Body of pancreas (tissue), 4 donors: ENCODE measurements around the gene ARHGAP4. TPM values are rescaled to one million over a fixed set of nuclear protein-coding genes. Genes with fewer than 3 reads are reported as not detected.
A peak's percentile ranks its signal among the peaks of the same experiment; 100 is the strongest.

Experiments used
- ATAC-seq: fragments of 150-250 bp; one replicate; pipeline ENCODE4 v1.9.1; 2016
- DNase-seq, 4 donors: peaks; one replicate each; pipeline ENCODE4 v3.0.0-alpha.2; 2019
- H3K27ac ChIP-seq, 4 donors: fragments of 200-600 bp; sonication (generic); 1 replicate in 3 of 4; 2 replicates in 1 of 4; pipeline versions ENCODE4 v1.5.1 to v1.6.1; 2016 to 2019; ENCODE audit warnings: mild to moderate bottlenecking in 1 of 4, mixed read lengths in 1 of 4, moderate library complexity in 1 of 4
- H3K27me3 ChIP-seq, 2 donors: fragments of 200-600 bp; sonication (generic); one replicate each; pipeline ENCODE4 v1.6.0; 2016; ENCODE audit warnings: mild to moderate bottlenecking in 1 of 2
- H3K36me3 ChIP-seq, 2 donors: fragments of 200-600 bp; sonication (generic); replicated peaks in 1 of 2; 2 replicates each; pipeline ENCODE4 v1.5.1; 2016; ENCODE audit warnings: low read depth in 2 of 2; ENCODE audit not compliant: insufficient read depth in 1 of 2
- H3K4me1 ChIP-seq: fragments of 200-600 bp; sonication (generic); one replicate; pipeline ENCODE4 v1.6.0; 2016
- H3K4me3 ChIP-seq, 2 donors: fragments of 200-600 bp; sonication (generic); 1 replicate in 1 of 2; 2 replicates in 1 of 2; pipeline ENCODE4 v1.5.1; 2016 to 2019
- H3K9me3 ChIP-seq, 3 donors: fragments of 200-600 bp; sonication (generic); 1 replicate in 2 of 3; 2 replicates in 1 of 3; pipeline ENCODE4 v1.5.1; 2016
- POLR2A ChIP-seq, 3 donors: fragments of 450-650 bp; IDR thresholded peaks; one replicate each; pipeline ENCODE4 v1.6.1; 2016; ENCODE audit warnings: antibody characterized with exemption in 3 of 3, mild to moderate bottlenecking in 2 of 3
- WGBS, 2 donors: methylation state at CpG; one replicate each; pipeline ENCODE4 v1.1.5; 2017; 5-methylcytosine and 5-hydroxymethylcytosine counted together
- intact Hi-C: fragments of 100-400 bp; cut with DNase I; formaldehyde crosslinking; loops from one replicate; pipeline ENCODE4 v1.15.1; 2023
- total RNA-seq, 2 donors: library from RNA; depleted of rRNA; stranded (reverse); fragments of >200 nt; gene quantifications; one replicate each; pipeline ENCODE4 v1.1.0, GENCODE V29; 2016
- TF ChIP-seq, protein P1 (sequence below), 7 experiments: fragments of 450-650 bp in 4 of 7; fragments of 200-600 bp in 3 of 7; sonication (generic) in 3 of 7; IDR thresholded peaks; one replicate each; pipeline ENCODE4 v1.5.1; 2016 to 2019; ENCODE audit warnings: antibody characterized with exemption in 7 of 7

Gene ARHGAP4
- total RNA-seq, 2 donors from 2014 or later, result 8.6 to 16.6 TPM

DNA sequence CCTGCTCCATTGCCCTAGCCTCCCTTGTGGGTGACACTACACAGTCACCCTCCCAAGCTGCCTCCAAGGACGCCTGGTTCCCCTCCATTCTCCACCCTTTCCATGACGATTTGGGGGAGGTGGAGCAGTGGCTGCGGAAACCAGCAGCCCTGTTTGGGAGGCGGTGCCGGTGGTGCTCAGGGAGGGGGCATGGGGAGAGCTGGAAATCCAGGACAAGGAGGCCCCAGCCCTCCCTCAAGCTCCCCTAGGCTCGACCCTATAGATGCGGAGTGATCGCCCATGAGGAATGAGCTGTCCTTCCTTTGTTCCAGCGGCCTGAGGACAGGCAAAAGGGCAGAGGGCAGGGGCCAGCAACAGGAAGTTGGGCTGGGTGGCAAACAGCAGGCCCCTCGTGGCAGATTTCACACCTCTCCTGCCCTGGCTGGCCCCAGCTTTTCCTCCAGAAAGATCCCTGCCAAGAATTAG, 22.0 kb upstream of the ARHGAP4 start:
- no peaks in the 10 kb centered on the region for H3K9me3 ChIP-seq
- no peak overlapping the region for H3K4me3 ChIP-seq
- no peaks in the 10 kb centered on the region for H3K4me1 ChIP-seq
- WGBS, 2 donors, result 86% methylated on average over 1 of the region's 10 CpGs; no CpG with 5 or more reads in 1 of the 2 donors
- ATAC-seq (no peak), DNase-seq (no peak)
- TF ChIP-seq POLR2A (IDR thresholded peaks at IDR 0.05), result no peak
- TF ChIP-seq, protein P1, sequence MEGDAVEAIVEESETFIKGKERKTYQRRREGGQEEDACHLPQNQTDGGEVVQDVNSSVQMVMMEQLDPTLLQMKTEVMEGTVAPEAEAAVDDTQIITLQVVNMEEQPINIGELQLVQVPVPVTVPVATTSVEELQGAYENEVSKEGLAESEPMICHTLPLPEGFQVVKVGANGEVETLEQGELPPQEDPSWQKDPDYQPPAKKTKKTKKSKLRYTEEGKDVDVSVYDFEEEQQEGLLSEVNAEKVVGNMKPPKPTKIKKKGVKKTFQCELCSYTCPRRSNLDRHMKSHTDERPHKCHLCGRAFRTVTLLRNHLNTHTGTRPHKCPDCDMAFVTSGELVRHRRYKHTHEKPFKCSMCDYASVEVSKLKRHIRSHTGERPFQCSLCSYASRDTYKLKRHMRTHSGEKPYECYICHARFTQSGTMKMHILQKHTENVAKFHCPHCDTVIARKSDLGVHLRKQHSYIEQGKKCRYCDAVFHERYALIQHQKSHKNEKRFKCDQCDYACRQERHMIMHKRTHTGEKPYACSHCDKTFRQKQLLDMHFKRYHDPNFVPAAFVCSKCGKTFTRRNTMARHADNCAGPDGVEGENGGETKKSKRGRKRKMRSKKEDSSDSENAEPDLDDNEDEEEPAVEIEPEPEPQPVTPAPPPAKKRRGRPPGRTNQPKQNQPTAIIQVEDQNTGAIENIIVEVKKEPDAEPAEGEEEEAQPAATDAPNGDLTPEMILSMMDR (IDR thresholded peaks at IDR 0.05), result no peak
- H3K36me3 ChIP-seq, result peaks cover 4 to 6% of the 10 kb centered on the region in 2 donors
- no peak overlapping the region for H3K27ac ChIP-seq
- intact Hi-C loops, result no loop called here
- H3K27me3 ChIP-seq, result no peaks in the 10 kb centered on the region

DNA sequence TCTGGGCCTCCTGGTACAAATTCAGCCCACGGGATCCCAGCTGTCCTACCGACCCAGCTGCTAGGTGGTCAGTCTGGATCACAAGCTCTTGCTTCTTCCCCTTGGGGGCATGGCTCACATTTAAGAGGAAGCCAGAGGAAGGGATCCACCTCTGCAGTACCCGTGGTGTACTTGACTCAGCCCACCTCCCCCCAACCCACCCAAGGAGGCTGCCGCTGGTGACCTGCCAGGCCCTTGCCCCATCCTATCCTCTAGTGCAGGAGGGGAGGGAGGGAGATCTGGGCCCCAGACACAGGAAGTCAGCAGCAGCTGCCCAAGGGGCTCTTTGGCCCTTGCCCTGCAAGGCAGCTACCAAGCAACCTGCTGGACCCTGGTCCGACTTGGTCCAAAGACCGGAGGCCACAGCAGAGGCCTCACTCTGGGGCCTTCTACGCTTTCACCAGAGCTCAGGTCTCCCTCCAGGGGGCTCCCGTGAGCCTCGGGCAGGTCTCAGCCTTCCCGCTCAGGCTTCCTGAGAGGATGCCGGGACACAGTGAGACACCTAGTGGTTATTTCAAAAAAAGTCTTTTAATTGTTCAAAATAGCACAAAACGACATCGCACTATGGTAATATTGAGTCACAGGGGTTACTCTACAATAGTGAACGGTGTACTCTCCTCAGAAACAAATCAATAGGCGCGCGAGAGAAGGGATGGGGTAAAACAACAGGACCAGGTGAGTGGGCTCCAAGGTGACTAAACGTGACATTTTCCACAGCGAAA, 21.1 kb upstream of the ARHGAP4 start:
- TF ChIP-seq POLR2A (IDR thresholded peaks at IDR 0.05), result no peak
- TF ChIP-seq, protein P1 (IDR thresholded peaks at IDR 0.05), result peak; percentile 60 to 88 (median 81)
- intact Hi-C loops, result no loop called here
- H3K9me3 ChIP-seq, result no peaks in the 10 kb centered on the region
- H3K27ac ChIP-seq, result no peak overlapping the region
- ATAC-seq, result peak; percentile 89
- peak; percentile 73 to 82 (median 78) for DNase-seq
- WGBS, 2 donors, result 36 to 58% methylated on average over 9 to 18 of the region's 19 CpGs
- H3K27me3 ChIP-seq, result no peaks in the 10 kb centered on the region
- H3K36me3 ChIP-seq, result peaks cover 0 to 6% of the 10 kb centered on the region in 2 donors
- no peaks in the 10 kb centered on the region for H3K4me1 ChIP-seq
- no peak overlapping the region for H3K4me3 ChIP-seq

DNA sequence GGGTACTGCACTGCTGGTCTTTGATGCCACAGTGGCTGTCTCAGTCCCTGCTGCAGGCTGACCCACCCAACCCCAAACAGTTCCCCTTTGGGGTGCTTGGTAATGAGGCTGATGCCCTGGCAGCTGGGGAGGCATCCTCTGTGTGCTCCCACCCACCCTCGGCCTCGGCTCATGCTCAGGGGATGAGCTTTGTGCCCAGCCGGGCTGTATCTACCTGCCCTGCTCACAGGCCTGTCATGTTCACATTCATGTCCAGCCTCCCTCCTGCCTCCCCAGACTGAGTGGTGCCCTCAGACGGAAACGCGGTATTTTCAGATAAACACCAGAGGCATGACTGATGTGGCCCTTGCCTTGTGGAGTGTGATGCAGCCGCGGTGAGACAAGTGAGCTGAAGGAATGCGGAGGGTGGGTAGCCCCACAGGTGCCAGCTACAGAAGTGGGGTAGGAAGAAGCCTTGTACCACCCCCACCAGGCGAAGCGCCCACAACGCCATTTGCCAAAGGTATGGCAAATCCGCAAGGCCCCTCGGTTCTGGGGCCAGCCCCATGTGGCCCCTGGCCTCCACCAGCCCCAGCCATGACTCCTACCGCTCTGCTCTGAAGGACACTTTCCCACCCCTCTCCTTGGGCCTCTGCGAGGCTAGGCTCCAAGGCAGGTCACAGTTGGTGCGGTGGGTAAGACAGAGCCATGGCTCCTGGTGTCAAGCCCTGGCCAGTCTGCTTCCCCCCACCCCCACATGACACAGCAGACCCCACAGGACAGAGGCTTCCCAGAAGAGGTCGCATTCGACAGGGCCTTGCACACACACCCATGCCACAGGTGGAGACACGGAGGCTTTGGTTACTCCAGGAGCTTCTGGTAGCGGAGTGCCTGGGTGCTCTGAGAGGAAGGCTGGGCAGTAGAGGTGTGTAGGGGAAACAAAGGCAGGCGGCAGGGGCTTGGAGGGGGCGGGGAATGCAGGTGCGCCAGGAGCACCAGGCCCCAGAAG, 20.2 kb upstream of the ARHGAP4 start:
- Histone ChIP-seq H3K4me3 (no peak overlapping the region), H3K27ac (no peak overlapping the region), H3K9me3 (no peaks in the 10 kb centered on the region), H3K4me1 (no peaks in the 10 kb centered on the region), H3K36me3 (peaks cover 0 to 3% of the 10 kb centered on the region in 2 donors), H3K27me3 (no peaks in the 10 kb centered on the region)
- TF ChIP-seq POLR2A (IDR thresholded peaks at IDR 0.05), result no peak
- TF ChIP-seq, protein P1 (IDR thresholded peaks at IDR 0.05), result no peak
- WGBS, 2 donors, result 67% methylated on average over 11 of the region's 24 CpGs; no CpG with 5 or more reads in 1 of the 2 donors
- ATAC-seq, result no peak
- intact Hi-C loops, result no loop called here
- DNase-seq, result no peak

DNA sequence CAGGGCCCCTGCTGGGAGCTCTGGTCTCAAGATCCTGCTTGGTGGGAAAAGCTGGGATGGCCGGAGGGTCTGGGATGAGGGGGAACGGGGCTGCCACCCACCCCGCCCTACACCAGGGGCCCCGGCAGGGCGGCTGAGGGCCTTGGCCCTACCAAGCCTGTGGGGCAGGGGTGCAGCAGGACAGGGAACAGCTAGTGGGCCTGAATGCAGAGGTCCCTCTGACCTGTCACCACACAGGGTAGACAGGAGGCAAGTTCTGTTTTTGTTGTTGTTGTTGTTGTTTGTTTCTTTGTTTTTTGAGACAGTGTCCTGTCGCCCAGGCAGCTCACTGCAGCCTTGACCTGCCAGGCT, 18.7 kb upstream of the ARHGAP4 start:
- TF ChIP-seq, protein P1 (IDR thresholded peaks at IDR 0.05), result no peak
- no peak for TF ChIP-seq POLR2A (IDR thresholded peaks at IDR 0.05)
- WGBS, 2 donors, result 44 to 63% methylated on average over 1 to 6 of the region's 6 CpGs
- Histone ChIP-seq H3K9me3 (no peaks in the 10 kb centered on the region), H3K36me3 (no peaks in the 10 kb centered on the region), H3K27me3 (no peaks in the 10 kb centered on the region), H3K27ac (no peak overlapping the region), H3K4me1 (no peaks in the 10 kb centered on the region), H3K4me3 (no peak overlapping the region)
- ATAC-seq, result no peak
- intact Hi-C loops, result loop anchor here (5.0 kb wide), 1 partner anchor 177 kb away; no protein-coding TSS in a partner anchor
- DNase-seq, result no peak
